Mucosa of rectum (tissue), 2 donors: Measurements from ENCODE around the gene FOXP2.

Experiments used
- H3K27ac ChIP-seq, 2 donors: one replicate each; pipeline ENCODE4 v1.7.0; 2013; ENCODE audit warnings: inconsistent platforms in 2 of 2, low read depth in 2 of 2, low read length in 2 of 2
- H3K27me3 ChIP-seq, 2 donors: one replicate each; pipeline ENCODE4 v1.7.0; 2013; ENCODE audit warnings: low read length in 2 of 2; ENCODE audit not compliant: control insufficient read depth in 2 of 2, insufficient read depth in 2 of 2
- H3K36me3 ChIP-seq, 2 donors: one replicate each; pipeline ENCODE4 v1.7.0; 2013; ENCODE audit warnings: low read length in 2 of 2; ENCODE audit not compliant: control insufficient read depth in 2 of 2, insufficient read depth in 2 of 2
- H3K4me1 ChIP-seq, 2 donors: one replicate each; pipeline ENCODE4 v1.7.0; 2013; ENCODE audit warnings: low read length in 2 of 2, mild to moderate bottlenecking in 1 of 2; ENCODE audit not compliant: control insufficient read depth in 2 of 2, insufficient read depth in 2 of 2
- H3K4me3 ChIP-seq, 2 donors: one replicate each; pipeline ENCODE4 v1.7.0; 2013; ENCODE audit warnings: low read length in 2 of 2
- H3K9ac ChIP-seq, 2 donors: one replicate each; pipeline ENCODE4 v1.7.0; 2013; ENCODE audit warnings: low read length in 2 of 2, low read depth in 1 of 2, mild to moderate bottlenecking in 1 of 2
- H3K9me3 ChIP-seq, 2 donors: one replicate each; pipeline ENCODE4 v1.7.0; 2013; ENCODE audit warnings: low read length in 2 of 2; ENCODE audit not compliant: control insufficient read depth in 2 of 2
- donor health status: healthy.
- donor health status: Normal muscosa, but diverticular disease.

FOXP2 gene

GRCh38 chr7:114722562-114722961 is 307.9 kb downstream of the FOXP2 start:
- no peaks in the 10 kb centered on the region for H3K4me1 ChIP-seq
- no peak overlapping the region for H3K9ac ChIP-seq
- no peaks in the 10 kb centered on the region for H3K9me3 ChIP-seq
- no peak overlapping the region for H3K4me3 ChIP-seq
- H3K27ac ChIP-seq: no peak overlapping the region
- no peaks in the 10 kb centered on the region for H3K36me3 ChIP-seq
- H3K27me3 ChIP-seq: no peaks in the 10 kb centered on the region

- Histone ChIP-seq H3K9ac (no peak overlapping the region), H3K4me1 (no peaks in the 10 kb centered on the region), H3K9me3 (no peaks in the 10 kb centered on the region), H3K27ac (no peak overlapping the region), H3K4me3 (no peak overlapping the region), H3K36me3 (no peaks in the 10 kb centered on the region), H3K27me3 (no peaks in the 10 kb centered on the region)
Measured at GRCh38 chr7:114723308-114723707, 308.7 kb downstream of the FOXP2 start.

GRCh38 chr7:114740095-114740494 is 325.5 kb downstream of the FOXP2 start:
- Histone ChIP-seq H3K36me3 (no peaks in the 10 kb centered on the region), H3K9me3 (no peaks in the 10 kb centered on the region), H3K27me3 (no peaks in the 10 kb centered on the region), H3K4me3 (no peak overlapping the region), H3K27ac (no peak overlapping the region), H3K4me1 (no peaks in the 10 kb centered on the region), H3K9ac (no peak overlapping the region)

- Histone ChIP-seq H3K9ac (no peak overlapping the region), H3K27me3 (no peaks in the 10 kb centered on the region), H3K9me3 (no peaks in the 10 kb centered on the region), H3K36me3 (no peaks in the 10 kb centered on the region), H3K4me1 (no peaks in the 10 kb centered on the region), H3K4me3 (no peak overlapping the region), H3K27ac (no peak overlapping the region)
Measured at GRCh38 chr7:114740941-114741340, 326.3 kb downstream of the FOXP2 start.

- Histone ChIP-seq H3K9me3 (no peaks in the 10 kb centered on the region), H3K27ac (no peak overlapping the region)
Measured at GRCh38 chr7:114741911-114742310, 327.3 kb downstream of the FOXP2 start.

More at GRCh38 chr7:114741911-114742310, 327.3 kb downstream of the FOXP2 start:
- Histone ChIP-seq H3K4me1 (no peaks in the 10 kb centered on the region), H3K36me3 (no peaks in the 10 kb centered on the region), H3K27me3 (no peaks in the 10 kb centered on the region), H3K4me3 (no peak overlapping the region), H3K9ac (no peak overlapping the region)
